GM12873 (cell line): ENCODE data around the gene FOXN4.

ENCODE experiments used
- TF ChIP-seq, protein P1 (sequence below): IDR thresholded peaks from 2 replicates; pipeline ENCODE4 v1.5.1; 2012; ENCODE audit warnings: low read depth, mild to moderate bottlenecking, moderate library complexity, low read length, control low read depth; ENCODE audit not compliant: insufficient read depth; ENCODE audit errors: missing control alignments

The FOXN4 gene

DNA sequence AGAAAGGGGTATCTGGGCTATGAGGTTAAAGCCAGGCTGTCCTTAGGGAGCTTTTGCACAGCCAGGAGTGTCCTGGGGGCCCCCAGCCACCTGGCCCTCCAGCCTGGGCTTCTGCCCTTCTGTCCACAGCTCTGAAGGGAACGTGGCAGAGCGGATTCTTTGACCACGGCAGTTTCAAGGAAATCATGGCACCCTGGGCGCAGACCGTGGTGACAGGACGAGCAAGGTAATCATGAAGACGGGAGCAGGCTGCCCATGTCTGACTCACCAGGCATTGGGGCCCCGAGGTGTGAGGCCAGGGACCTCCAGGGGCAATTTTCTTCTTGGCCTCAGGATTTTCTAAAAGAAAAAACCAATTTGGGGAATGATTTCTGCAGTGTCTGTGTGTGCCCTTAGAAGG is 53.1 kb downstream of the FOXN4 start:
- TF ChIP-seq, protein P1, sequence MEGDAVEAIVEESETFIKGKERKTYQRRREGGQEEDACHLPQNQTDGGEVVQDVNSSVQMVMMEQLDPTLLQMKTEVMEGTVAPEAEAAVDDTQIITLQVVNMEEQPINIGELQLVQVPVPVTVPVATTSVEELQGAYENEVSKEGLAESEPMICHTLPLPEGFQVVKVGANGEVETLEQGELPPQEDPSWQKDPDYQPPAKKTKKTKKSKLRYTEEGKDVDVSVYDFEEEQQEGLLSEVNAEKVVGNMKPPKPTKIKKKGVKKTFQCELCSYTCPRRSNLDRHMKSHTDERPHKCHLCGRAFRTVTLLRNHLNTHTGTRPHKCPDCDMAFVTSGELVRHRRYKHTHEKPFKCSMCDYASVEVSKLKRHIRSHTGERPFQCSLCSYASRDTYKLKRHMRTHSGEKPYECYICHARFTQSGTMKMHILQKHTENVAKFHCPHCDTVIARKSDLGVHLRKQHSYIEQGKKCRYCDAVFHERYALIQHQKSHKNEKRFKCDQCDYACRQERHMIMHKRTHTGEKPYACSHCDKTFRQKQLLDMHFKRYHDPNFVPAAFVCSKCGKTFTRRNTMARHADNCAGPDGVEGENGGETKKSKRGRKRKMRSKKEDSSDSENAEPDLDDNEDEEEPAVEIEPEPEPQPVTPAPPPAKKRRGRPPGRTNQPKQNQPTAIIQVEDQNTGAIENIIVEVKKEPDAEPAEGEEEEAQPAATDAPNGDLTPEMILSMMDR: no peak

DNA sequence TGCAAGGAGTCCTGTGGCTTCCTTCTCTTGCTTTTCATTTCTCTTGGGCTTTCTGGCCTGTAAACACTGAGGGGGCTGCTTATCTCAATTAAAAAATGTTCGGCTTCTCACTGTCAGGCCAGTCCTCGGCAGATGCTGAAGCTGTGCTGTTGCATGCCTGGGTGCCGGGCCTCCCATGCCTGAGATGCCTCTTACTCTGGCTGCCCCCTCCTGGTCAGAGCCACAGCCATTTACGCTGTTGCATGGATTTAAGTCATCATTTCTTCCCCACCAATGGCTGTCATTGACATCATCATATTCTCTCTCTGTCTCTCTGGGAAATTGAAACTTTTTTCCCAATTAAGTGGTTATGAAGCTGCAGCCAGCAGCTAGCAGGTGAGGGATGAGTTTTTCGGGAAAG is 53.7 kb downstream of the FOXN4 start:
- TF ChIP-seq, protein P1: no peak

DNA sequence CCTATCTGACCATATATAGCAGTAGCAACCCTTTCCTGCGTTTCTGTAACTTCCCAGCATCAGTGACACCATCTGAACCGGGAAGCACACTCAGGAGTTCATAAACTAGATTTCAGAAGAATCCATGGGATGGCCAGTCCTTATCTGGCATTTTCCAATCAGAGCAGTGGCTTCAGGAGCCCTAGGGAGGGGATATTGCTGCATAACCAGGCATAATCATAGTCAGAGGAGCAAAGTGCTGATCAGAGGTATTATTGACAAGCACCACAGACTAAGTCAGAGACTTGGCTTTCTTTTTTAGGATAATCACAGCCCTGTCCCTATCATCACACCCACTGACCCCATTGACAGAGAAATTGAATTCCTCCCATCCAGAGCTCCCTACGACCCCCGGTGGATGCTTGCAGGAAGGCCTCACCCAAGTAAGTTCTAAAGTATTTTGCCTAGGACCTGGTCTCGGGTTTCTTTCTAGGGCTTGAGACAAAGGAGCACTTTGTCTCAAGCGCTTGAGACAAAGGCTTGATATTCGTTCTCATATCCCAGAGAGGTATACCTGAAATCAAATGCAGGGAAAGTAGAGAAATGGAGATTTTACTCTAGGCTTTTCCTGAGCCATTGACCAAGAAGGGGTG is 55.1 kb downstream of the FOXN4 start:
- TF ChIP-seq, protein P1: no peak

DNA sequence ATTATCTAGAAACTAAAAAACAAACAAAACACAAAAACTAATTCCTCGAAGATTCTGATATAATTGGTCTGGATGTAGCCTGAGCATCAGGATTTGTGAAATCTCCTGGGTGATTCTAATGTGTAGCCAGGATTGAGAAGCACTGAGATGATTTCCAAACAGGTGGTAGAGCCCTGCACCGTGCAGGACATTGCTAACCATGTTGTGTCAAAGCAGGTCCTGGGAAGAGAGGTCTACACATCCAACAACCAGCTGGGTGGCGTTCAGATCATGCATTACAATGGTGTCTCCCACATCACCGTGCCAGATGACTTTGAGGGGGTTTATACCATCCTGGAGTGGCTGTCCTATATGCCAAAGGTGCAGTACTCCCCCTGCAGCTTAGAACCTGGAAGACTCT is 56.3 kb downstream of the FOXN4 start:
- TF ChIP-seq, protein P1: no peak

- TF ChIP-seq, protein P1: no peak
Measured at GRCh38 chr12:109250523-109250922, 58.6 kb downstream of the FOXN4 start.

DNA sequence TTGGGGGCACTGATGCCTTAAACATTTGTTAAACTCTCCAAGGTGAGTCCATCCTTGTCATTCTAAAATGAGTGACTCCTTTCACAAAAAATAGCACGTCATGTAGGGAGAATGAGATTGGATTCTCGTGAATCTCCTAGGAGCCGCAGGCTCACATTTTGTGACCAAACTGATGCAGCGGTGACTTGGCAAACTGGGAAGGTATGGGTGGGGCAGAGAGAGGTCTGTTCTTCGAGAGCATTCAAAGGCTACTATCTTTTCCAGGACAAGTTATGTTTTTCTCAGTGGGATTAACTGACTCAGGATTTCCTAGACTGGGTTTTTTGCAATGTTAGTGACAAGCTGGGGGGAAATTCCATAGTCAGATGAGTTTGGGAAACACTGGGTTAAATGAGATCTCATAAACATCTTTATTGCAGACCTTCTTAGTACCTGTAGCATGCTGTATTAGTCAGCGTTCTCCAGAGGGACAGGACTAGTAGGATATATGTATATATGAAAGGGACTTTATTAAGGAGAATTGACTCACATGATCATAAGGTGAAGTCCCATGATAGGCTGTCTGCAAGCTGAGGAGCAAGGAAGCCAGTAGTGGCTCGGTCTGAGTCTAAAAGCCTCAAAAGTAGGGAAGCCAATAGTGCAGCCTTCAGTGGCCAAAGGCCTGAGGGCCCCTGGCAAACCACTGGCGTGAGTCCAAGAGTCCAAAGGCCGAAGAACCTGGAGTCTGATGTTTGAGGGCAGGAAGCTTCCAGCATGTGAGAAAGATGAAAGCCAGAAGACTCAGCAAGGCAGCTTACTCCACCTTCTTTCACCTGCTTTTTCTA is 61.0 kb downstream of the FOXN4 start:
- TF ChIP-seq, protein P1: no peak

DNA sequence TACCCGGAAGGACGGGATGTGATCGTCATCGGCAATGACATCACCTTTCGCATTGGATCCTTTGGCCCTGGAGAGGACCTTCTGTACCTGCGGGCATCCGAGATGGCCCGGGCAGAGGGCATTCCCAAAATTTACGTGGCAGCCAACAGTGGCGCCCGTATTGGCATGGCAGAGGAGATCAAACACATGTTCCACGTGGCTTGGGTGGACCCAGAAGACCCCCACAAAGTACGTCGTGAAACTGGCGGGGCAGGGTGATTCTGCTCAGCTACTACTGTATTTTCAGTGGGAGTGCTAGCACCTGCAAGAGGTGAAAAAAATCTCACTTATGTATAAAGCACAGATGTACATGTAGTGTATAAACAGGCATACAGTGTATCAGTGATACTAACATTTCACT is 62.9 kb downstream of the FOXN4 start:
- TF ChIP-seq, protein P1: no peak
